GM12878 (cell line): ENCODE data around the gene RUFY4. TPM values are rescaled to one million over a fixed set of nuclear protein-coding genes. Genes with fewer than 3 reads are reported as not detected.
"Not testable (repeated sequence)": the region's sequence is repeated elsewhere in the genome, so short reads cannot be mapped to it uniquely, and the experiment has no call there.

Experiments used
- ATAC-seq: fragments of 200-7000 bp; cut with Tn5 transposase; 3 replicates; pipeline ENCODE4 v1.9.1; 2020; ENCODE audit warnings: mild to moderate bottlenecking, moderate library complexity
- BruUV-seq: library from RNA; stranded (reverse); fragments of 400-500 nt; replicated peaks from 2 replicates; lab custom pipeline; 2021; lab: Mats Ljungman, UMichigan
- CTCF ChIA-PET: fragments of 300-600 bp; sonication (Branson Sonifier 250); formaldehyde crosslinking; extraction: SDS; loops from one replicate; lab custom pipeline; 2021; ENCODE audit warnings: inconsistent platforms; lab: Yijun Ruan, JAX
- POLR2A ChIA-PET: fragments of 350-600 bp; formaldehyde crosslinking; extraction: SDS; loops from one replicate; lab custom pipeline; 2021; ENCODE audit warnings: inconsistent platforms; lab: Charles Lee
- RAD21 ChIA-PET: fragments of 300-600 bp; sonication (Branson Sonifier 250); formaldehyde crosslinking; loops from one replicate; lab custom pipeline; 2023; ENCODE audit warnings: antibody characterized with exemption; ENCODE audit not compliant: unreplicated experiment; lab: Charles Lee
- SMC1A ChIA-PET: fragments of 300-600 bp; sonication (Branson Sonifier 250); formaldehyde crosslinking; loops from one replicate; lab custom pipeline; 2023; ENCODE audit not compliant: unreplicated experiment, uncharacterized antibody; lab: Charles Lee
- DNase-seq: peaks from one replicate; pipeline ENCODE4 v3.0.0-alpha.2; 2011; ENCODE audit warnings: low read depth, low spot score
- FAIRE-seq: peaks from 3 replicates; lab custom pipeline; 2011; peaks lifted over from hg19 to GRCh38; lab: Jason Lieb, UNC
- H2AFZ ChIP-seq: 2 replicates; pipeline ENCODE4 v1.6.0; 2011; ENCODE audit warnings: low read depth, low read length, control low read depth; ENCODE audit not compliant: control insufficient read depth
- H3K27ac ChIP-seq: 2 replicates; pipeline ENCODE4 v1.5.1; 2011; ENCODE audit warnings: control low read depth; ENCODE audit not compliant: control insufficient read depth, insufficient read depth
- H3K27me3 ChIP-seq, 2 experiments: replicated peaks in 1 of 2; 2 replicates each; pipeline versions ENCODE4 v1.6.0 to v1.6.1; 2011; ENCODE audit warnings: low read length in 1 of 2; ENCODE audit not compliant: control insufficient read depth in 2 of 2, insufficient read depth in 2 of 2
- H3K36me3 ChIP-seq, 2 experiments: 2 replicates each; pipeline ENCODE4 v1.5.1; 2011; ENCODE audit warnings: low read length in 1 of 2; ENCODE audit not compliant: control insufficient read depth in 2 of 2, insufficient read depth in 2 of 2
- H3K4me1 ChIP-seq: 2 replicates; pipeline ENCODE4 v1.6.1; 2011; ENCODE audit warnings: mild to moderate bottlenecking, low read length, moderate library complexity, mixed read lengths; ENCODE audit not compliant: control insufficient read depth, insufficient read depth
- H3K4me2 ChIP-seq: 2 replicates; pipeline ENCODE4 v1.6.0; 2011; ENCODE audit warnings: control low read depth; ENCODE audit not compliant: control insufficient read depth, insufficient read depth
- H3K4me3 ChIP-seq: fragments of 200-600 bp; sonication (generic); 2 replicates; pipeline ENCODE4 v1.5.1; 2016
- H3K79me2 ChIP-seq: 2 replicates; pipeline ENCODE4 v1.6.0; 2011; ENCODE audit warnings: low read length; ENCODE audit not compliant: control insufficient read depth, insufficient read depth
- H3K9ac ChIP-seq: 2 replicates; pipeline ENCODE4 v1.8.0; 2011; ENCODE audit warnings: low read length, control low read depth, mixed read lengths; ENCODE audit not compliant: control insufficient read depth, insufficient read depth
- H3K9me3 ChIP-seq: replicated peaks from 3 replicates; pipeline ENCODE4 v1.5.1; 2011; ENCODE audit warnings: mild to moderate bottlenecking, low read length; ENCODE audit not compliant: control insufficient read depth, insufficient read depth
- H4K20me1 ChIP-seq: 2 replicates; pipeline ENCODE4 v1.6.0; 2011; ENCODE audit not compliant: control insufficient read depth, insufficient read depth
- GATAD2B ChIP-seq: fragments of 450-650 bp; conservative IDR thresholded peaks from 2 replicates; pipeline ENCODE4 v1.6.1; 2017; ENCODE audit warnings: low read depth, mild to moderate bottlenecking, moderate library complexity
- IKZF1 ChIP-seq: fragments of 450-650 bp; conservative IDR thresholded peaks from 2 replicates; pipeline ENCODE4 v1.6.1; 2017; ENCODE audit warnings: antibody characterized with exemption, mild to moderate bottlenecking
- NR2F1 ChIP-seq: fragments of 450-650 bp; conservative IDR thresholded peaks from 2 replicates; pipeline ENCODE4 v1.6.1; 2017; ENCODE audit warnings: mild to moderate bottlenecking
- POLR2A ChIP-seq: IDR thresholded peaks from 2 replicates; pipeline ENCODE4 v1.6.1; 2011; ENCODE audit warnings: low read depth, mild to moderate bottlenecking, low read length
- POU2F2 ChIP-seq: IDR thresholded peaks from 3 replicates; pipeline ENCODE4 v1.6.1; 2011; ENCODE audit warnings: low read depth, mild to moderate bottlenecking, low read length, borderline replicate concordance
- RAD21 ChIP-seq: IDR thresholded peaks from 2 replicates; pipeline ENCODE4 v1.6.1; 2011; ENCODE audit warnings: mild to moderate bottlenecking, low read depth, low read length, moderate library complexity; ENCODE audit not compliant: insufficient read depth
- RUNX3 ChIP-seq: IDR thresholded peaks from 2 replicates; pipeline ENCODE4 v1.6.1; 2012; ENCODE audit warnings: low read length, inconsistent platforms
- SMC3 ChIP-seq: IDR thresholded peaks from 2 replicates; pipeline ENCODE4 v1.6.1; 2011; ENCODE audit warnings: low read length, improper control_type of control experiment, borderline replicate concordance
- SP1 ChIP-seq: IDR thresholded peaks from one replicate; pipeline ENCODE4 v1.6.1; 2011; ENCODE audit warnings: low read depth, low read length
- SPI1 ChIP-seq: IDR thresholded peaks from 2 replicates; pipeline ENCODE4 v1.6.1; 2011; ENCODE audit warnings: low read depth, mild to moderate bottlenecking, low read length, moderate library complexity, borderline replicate concordance; ENCODE audit not compliant: insufficient read depth
- TCF12 ChIP-seq: IDR thresholded peaks from 2 replicates; pipeline ENCODE4 v1.6.1; 2011; ENCODE audit warnings: low read depth, mild to moderate bottlenecking, low read length
- TCF3 ChIP-seq: IDR thresholded peaks from 2 replicates; pipeline ENCODE4 v1.6.1; 2012; ENCODE audit warnings: low read depth, mild to moderate bottlenecking, low read length, borderline replicate concordance; ENCODE audit not compliant: insufficient read depth
- YY1 ChIP-seq: IDR thresholded peaks from 2 replicates; pipeline ENCODE4 v1.6.1; 2011; ENCODE audit warnings: low read depth, mild to moderate bottlenecking, low read length
- WGBS: methylation state at CpG from one replicate; pipeline ENCODE4 v1.1.6; 2016; ENCODE audit warnings: low lambda C conversion rate; ENCODE audit not compliant: insufficient replicate concordance, insufficient coverage; ENCODE audit errors: missing lambda C conversion rate; 5-methylcytosine and 5-hydroxymethylcytosine counted together
- in situ Hi-C: fragments of 300-500 bp; cut with MboI; formaldehyde crosslinking; loops from 9 replicates; pipeline ENCODE4 v1.14.3; 2018; ENCODE audit warnings: mixed read lengths
- intact Hi-C: fragments of 100-400 bp; cut with micrococcal nuclease; formaldehyde crosslinking; loops from one replicate; pipeline ENCODE4 v1.14.2; 2022; ENCODE audit not compliant: unreplicated experiment
- polyA plus RNA-seq, 11 experiments: library from polyadenylated mRNA; depleted of rRNA in 4 of 11; unstranded in 6 of 11; stranded (reverse) in 5 of 11; fragments of >200 nt; fragmentation: Nextera tagmentation in 4 of 11; fragmentation: Illumina TruSeq in 1 of 11; extraction: Ambion mirVana in 4 of 11; extraction: Trizol in 1 of 11; gene quantifications; 1 replicate in 1 of 11; 2 replicates in 10 of 11; pipeline versions ENCODE4 v1.2.1 to v1.2.3, GENCODE V29; 2011 to 2016; ENCODE audit warnings: inconsistent platforms in 2 of 11, missing spikeins in 2 of 11, low read depth in 1 of 11
- total RNA-seq, 4 experiments: library from RNA; depleted of rRNA in 3 of 4; stranded (reverse); fragments of >200 nt in 3 of 4; fragmentation: Illumina TruSeq in 1 of 4; extraction: Trizol in 1 of 4; gene quantifications; 2 replicates each; pipeline versions ENCODE4 v1.2.1 to v1.2.3, GENCODE V29; 2013 to 2021
- TF ChIP-seq, protein P1 (sequence below), 3 experiments: IDR thresholded peaks in 2 of 3; conservative IDR thresholded peaks in 1 of 3; 2 replicates each; pipeline ENCODE4 v1.5.1; 2011; ENCODE audit warnings: low read depth in 3 of 3, low read length in 3 of 3, mild to moderate bottlenecking in 3 of 3, control low read depth in 2 of 3, moderate library complexity in 2 of 3, inconsistent platforms in 1 of 3, mixed read lengths in 1 of 3; ENCODE audit not compliant: control insufficient read depth in 2 of 3, insufficient read depth in 1 of 3; ENCODE audit errors: extremely low read depth in 1 of 3

RUFY4 gene
- total and polyA plus RNA-seq, 10 of the 15 experiments (the other 5 are each of a cell fraction or from before 2014, with no cell fraction given) = 0.05 to 2.7 (median 0.90) TPM

DNA sequence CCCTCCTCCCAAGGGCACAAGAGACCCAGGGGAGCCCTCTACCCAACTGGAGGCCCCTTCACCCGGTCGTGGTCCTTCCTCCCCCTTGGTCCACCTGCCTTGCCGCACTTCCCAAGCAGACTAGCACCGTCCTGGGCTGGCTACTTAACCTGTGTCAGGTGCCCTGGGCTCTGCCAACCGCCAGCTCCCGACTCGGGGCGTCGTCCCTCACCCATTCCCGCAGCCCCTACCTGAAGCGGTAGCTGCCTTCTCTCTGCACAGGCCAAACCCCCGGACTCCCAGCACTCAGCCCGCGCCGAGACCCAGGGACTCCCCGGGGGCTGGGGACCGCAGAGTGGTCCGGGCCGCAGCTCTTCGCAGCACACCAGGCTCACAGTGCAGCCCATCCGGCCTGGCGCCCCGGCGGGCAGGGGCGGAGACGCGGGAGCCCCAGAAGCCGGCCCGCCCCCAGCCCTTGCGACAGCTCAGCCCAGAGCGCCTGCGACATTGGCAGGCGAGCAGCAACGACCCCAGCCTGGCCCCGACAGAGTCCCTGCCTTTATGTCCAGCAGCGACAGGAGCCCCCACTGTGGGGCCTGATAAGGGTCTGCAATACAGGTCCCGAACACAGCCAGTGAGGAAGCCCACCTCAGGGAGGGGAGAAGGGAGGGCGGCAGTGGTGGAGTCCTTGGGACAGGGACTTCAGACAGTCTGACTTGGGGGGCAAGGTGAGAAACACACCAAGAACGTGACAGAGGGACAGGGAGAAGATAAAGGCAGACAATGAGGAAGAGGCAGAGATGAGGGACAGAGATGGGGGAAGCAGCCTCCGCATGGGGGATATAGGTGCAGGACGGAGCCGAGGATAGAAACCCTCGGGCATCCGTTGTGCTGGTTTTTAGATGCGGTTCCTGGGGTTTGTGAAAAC is 35.2 kb upstream of the RUFY4 start (continued):
- TF ChIP-seq NR2F1 = no peak

DNA sequence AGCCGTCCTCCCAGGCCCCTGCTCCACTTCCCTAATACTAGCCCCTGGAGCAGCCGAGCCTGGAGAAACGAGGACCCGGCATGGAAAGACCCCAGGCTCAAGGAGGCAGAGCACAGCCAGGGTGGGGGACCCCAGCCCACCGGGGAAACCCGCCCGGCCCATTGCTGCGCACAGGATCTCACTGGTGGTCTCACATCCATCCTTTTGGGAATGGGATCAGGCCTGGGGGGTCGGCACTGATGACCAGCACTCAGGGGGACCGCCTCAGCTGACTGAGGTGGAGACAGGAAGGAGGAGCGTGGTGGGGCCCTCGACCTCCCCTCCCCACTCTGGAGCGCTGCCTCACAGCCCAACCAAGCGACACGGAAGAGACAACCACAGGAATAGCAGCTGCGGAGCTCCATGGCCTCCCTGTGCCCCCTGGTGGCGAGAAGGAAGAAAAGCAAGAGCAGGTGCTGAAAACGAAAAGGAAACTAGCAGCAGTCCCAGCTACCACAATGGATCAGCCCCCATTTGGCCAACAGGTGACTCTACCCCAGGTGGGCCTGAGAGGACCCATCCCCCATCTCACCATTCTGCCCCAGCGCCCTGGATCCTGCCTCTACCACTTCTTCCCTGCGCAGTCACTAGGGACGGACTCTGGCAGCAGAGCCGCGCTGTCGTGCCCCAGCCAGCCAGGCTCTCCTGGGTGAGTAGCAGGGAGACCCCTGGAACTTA is 34.4 kb upstream of the RUFY4 start:
- H3K9me3 ChIP-seq, H3K4me3 ChIP-seq, H3K27ac ChIP-seq, H3K79me2 ChIP-seq, H4K20me1 ChIP-seq, POLR2A ChIA-PET, BruUV-seq, H3K27me3 ChIP-seq, H3K36me3 ChIP-seq, in situ Hi-C loops, DNase-seq: not testable (repeated sequence)
- ChIA-PET SMC1A (interaction anchor here (0.9 to 1.8 kb wide), 2 partner anchors 28 to 248 kb away, joined by 3 to 11 read pairs; no protein-coding TSS in a partner anchor), RAD21 (interaction anchor here (0.7 to 1.1 kb wide), 3 partner anchors 243 to 249 kb away, joined by 3 to 8 read pairs (median 3); no protein-coding TSS in a partner anchor), CTCF (interaction anchor here (0.9 to 3.4 kb wide), 9 partner anchors 8 to 257 kb away, joined by 3 to 31 read pairs (median 7); partner anchors contain the start of gene RUFY4)
- Histone ChIP-seq H3K9ac (peak overlapping the region; percentile 50), H3K4me1 (peaks cover 32% of the 10 kb centered on the region), H2AFZ (peak overlapping the region; percentile 85), H3K4me2 (peak overlapping the region; percentile 92)
- FAIRE-seq (peak; percentile 98), ATAC-seq (peak; percentile 87)
- intact Hi-C loops = loop anchor here (1.0 kb wide), 1 partner anchor 34 kb away; no protein-coding TSS in a partner anchor
- TF ChIP-seq SPI1 (peak; percentile 21; the same call in 1 of the 2 replicates), POLR2A (peak; percentile 53; the same call in 1 of the 2 replicates), TCF12 (peak; percentile 92), IKZF1 (0 out of 2 replicates have a peak, but pooled peaks have one; percentile 19), TCF3 (peak; percentile 85), RUNX3 (peak; percentile 57; the same call in 1 of the 2 replicates), POU2F2 (0 out of 3 replicates have a peak, but pooled peaks have one; percentile 26), RAD21 (peak; percentile 63), GATAD2B (0 out of 2 replicates have a peak, but pooled peaks have one; percentile 25), SP1 (peak; percentile 30), SMC3 (peak; percentile 29; the same call in 1 of the 2 replicates), YY1 (peak; percentile 62)
- TF ChIP-seq, protein P1, sequence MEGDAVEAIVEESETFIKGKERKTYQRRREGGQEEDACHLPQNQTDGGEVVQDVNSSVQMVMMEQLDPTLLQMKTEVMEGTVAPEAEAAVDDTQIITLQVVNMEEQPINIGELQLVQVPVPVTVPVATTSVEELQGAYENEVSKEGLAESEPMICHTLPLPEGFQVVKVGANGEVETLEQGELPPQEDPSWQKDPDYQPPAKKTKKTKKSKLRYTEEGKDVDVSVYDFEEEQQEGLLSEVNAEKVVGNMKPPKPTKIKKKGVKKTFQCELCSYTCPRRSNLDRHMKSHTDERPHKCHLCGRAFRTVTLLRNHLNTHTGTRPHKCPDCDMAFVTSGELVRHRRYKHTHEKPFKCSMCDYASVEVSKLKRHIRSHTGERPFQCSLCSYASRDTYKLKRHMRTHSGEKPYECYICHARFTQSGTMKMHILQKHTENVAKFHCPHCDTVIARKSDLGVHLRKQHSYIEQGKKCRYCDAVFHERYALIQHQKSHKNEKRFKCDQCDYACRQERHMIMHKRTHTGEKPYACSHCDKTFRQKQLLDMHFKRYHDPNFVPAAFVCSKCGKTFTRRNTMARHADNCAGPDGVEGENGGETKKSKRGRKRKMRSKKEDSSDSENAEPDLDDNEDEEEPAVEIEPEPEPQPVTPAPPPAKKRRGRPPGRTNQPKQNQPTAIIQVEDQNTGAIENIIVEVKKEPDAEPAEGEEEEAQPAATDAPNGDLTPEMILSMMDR (IDR thresholded peaks at IDR 0.05 in 2 of 3, conservative IDR thresholded peaks at IDR 0.05 in 1 of 3; ENCODE audit: control insufficient read depth in 2 of 3, extremely low read depth in 1 of 3, insufficient read depth in 1 of 3, low read depth in 3 of 3, low read length in 3 of 3) = peak; percentile 50 to 76 (median 59)
- 24% methylated on average over 24 of the region's 24 CpGs for WGBS
